Heart left ventricle (tissue), 13 donors: ENCODE results near the gene GAB2.

ENCODE experiments used
- CTCF ChIP-seq, 12 donors: fragments of 200-600 bp; sonication (generic) in 4 of 12; IDR thresholded peaks; one replicate each; pipeline versions ENCODE4 v1.5.0 to v1.8.0; 2018 to 2022; ENCODE audit warnings: antibody characterized with exemption in 12 of 12, mild to moderate bottlenecking in 5 of 12
- POLR2A ChIP-seq, 2 donors: fragments of 450-650 bp; IDR thresholded peaks; one replicate each; pipeline ENCODE4 v1.6.1; 2017; ENCODE audit warnings: antibody characterized with exemption in 2 of 2, mild to moderate bottlenecking in 2 of 2, moderate library complexity in 2 of 2
- donor health status: ischemic (EF 13 %, LVEDD 7.1; RV severe dilation, severe dysfunction).
- donor health status: DM: no; HTN: yes; CAD: no.
- donor health status: DM: no; HTN: no; CAD: no.
- donor health status: ischemic (EF 25% LVEDD 6.9; RV normal size, moderate dysfunction).
- donor health status: ischemic (EF 25% LVEDD 5.7; RV mildly dilated, moderate dysfunction).
- donor health status: ischemic (EF 35%, LVEDD 5.7; RV mildly dilated, moderate dysfunction).
- donor health status: nonischemic (EF 11% LVEDD 7.7; RV severe dilation, severe dysfunction).
- donor health status: DM: yes; HTN: yes; CAD: no.
- donor health status: PGD.
- donor health status: ischemic (EF 29% LVEDD 5.4; RV normal size, mild dysfunction).
- donor health status: nonischemic (EF 23%, LVEDD 6.1; RV moderate dilation, normal function).

- TF ChIP-seq CTCF (IDR thresholded peaks at IDR 0.05): no peak
- no peak for TF ChIP-seq POLR2A (IDR thresholded peaks at IDR 0.05)
Measured at GRCh38 chr11:78351979-78352841, 65.4 kb downstream of the GAB2 start.
